ENCODE data around the gene R3HDM1. TPM values are rescaled to one million over a fixed set of nuclear protein-coding genes. Genes with fewer than 3 reads are reported as not detected.
A peak's percentile ranks its signal among the peaks of the same experiment; 100 is the strongest.
"Not testable (repeated sequence)": the region's sequence is repeated elsewhere in the genome, so short reads cannot be mapped to it uniquely, and the experiment has no call there.

R3HDM1 gene
- total RNA-seq, 1 donor from 2014 or later = 65.8 TPM

GRCh38 chr2:135636982-135637381, 105.7 kb downstream of the R3HDM1 start:
- Mint-ChIP-seq H3K9me3 (no peaks in the 10 kb centered on the region), H3K27me3 (no peaks in the 10 kb centered on the region), H3K4me3 (no peak overlapping the region), H3K36me3 (ENCODE audit: low read depth) (peaks cover 43% of the 10 kb centered on the region), H3K27ac (peak overlapping the region; percentile 6), H3K4me1 (peaks cover 8% of the 10 kb centered on the region)
- DNase-seq = no peak
- intact Hi-C loops (cut with micrococcal nuclease) = loop anchor here (2.0 kb wide), 1 partner anchor 28 kb away; no protein-coding TSS in a partner anchor

DNA sequence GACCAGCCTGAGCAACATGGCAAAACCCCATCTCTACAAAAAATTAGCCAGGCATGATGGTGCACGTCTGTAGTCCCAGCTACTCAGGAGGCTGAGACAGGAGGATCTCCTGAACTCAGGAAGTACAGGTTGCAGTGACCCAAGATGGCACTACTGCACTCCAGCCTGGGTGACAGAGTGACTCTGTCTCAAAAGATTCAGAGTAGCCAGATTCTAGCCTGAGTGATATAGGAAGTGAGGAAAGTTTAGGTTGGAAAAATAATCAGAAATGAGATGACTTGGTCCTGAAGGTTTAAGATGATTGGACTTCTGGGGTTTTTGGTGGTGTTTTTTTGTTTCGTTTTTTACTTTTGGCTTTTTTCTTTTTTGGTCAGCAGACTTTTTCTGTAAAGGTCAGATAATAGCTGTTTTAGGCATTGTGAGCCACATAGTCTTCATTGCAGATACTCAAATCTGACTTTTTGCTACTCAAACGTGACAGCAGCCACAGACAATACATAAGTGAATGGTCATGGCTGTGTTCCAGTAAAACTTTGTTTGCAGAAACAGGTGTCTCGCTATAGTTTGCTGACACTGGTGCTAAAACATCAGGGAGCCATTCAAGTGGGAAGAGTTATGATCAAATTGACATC, 106.3 kb downstream of the R3HDM1 start:
- H3K4me1 Mint-ChIP-seq = peaks cover 8% of the 10 kb centered on the region
- no peak overlapping the region for H3K4me3 Mint-ChIP-seq
- H3K9me3 Mint-ChIP-seq = no peaks in the 10 kb centered on the region
- no peaks in the 10 kb centered on the region for H3K27me3 Mint-ChIP-seq
- intact Hi-C loops (cut with micrococcal nuclease) = loop anchor here (2.0 kb wide), 1 partner anchor 27 kb away; no protein-coding TSS in a partner anchor
- DNase-seq = no peak
- H3K36me3 Mint-ChIP-seq (ENCODE audit: low read depth) = peaks cover 40% of the 10 kb centered on the region
- peak overlapping the region; percentile 58 for H3K27ac Mint-ChIP-seq

DNA sequence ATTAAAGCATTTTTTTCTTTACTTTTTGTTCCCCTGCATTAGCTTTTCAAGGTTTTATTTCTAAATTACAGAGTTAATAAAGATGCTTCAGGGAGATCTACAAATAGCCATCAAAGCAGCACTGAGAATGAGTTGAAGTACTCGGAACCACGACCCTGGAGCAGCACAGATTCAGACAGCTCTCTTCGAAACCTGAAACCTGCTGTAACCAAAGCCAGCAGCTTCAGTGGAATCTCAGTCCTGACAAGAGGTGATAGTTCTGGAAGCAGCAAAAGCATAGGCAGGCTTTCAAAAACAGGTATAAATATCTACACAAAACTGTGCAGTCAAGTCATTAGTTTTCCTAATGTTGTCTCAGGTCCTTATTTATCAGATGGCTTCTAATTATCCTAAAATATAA, 107.5 kb downstream of the R3HDM1 start:
- H3K27me3 Mint-ChIP-seq = no peaks in the 10 kb centered on the region
- H3K4me3 Mint-ChIP-seq = no peak overlapping the region
- H3K27ac Mint-ChIP-seq = no peak overlapping the region
- H3K9me3 Mint-ChIP-seq = no peaks in the 10 kb centered on the region
- intact Hi-C loops (cut with micrococcal nuclease) = no loop called here
- DNase-seq = no peak
- peaks cover 40% of the 10 kb centered on the region for H3K36me3 Mint-ChIP-seq (ENCODE audit: low read depth)
- peaks cover 8% of the 10 kb centered on the region for H3K4me1 Mint-ChIP-seq

DNA sequence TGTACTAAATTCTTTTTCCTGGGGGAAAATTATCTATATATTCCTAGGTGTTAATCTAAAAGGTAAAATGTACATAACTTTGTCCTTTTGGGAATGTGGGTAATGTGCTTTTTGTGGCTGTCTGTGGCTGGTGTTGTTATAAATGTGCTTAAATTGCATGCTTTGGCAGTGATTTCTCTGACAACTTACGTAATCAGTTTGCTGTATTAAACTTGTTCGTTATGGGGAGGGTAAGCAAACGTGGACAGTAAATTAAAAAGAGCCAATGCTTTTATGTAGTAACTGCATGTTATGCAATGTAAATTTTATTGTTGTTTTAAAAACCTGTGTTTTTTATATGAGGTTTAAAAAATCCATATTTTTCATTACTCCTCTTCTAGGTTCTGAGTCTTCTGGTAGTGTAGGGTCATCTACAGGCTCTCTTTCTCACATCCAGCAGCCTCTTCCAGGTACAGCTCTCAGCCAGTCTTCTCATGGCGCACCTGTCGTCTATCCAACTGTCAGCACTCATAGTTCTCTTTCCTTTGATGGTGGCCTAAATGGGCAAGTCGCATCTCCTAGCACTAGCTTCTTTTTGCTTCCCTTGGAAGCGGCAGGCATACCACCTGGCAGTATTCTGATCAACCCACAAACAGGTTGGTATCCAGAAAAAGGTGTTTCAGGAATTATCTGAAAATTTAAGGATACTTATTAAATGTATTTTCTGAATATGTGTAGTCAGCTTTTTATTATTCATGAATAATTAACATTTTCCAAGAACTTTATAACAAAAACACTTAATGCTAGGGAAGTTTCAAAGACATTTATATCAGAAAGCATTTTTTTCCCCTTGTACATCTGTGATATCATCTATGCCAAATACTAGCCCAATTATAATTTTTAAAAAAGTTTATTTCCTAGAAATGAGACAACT, 110.1 kb downstream of the R3HDM1 start:
- Mint-ChIP-seq H3K9me3 (no peaks in the 10 kb centered on the region), H3K4me1 (peaks cover 8% of the 10 kb centered on the region), H3K4me3 (no peak overlapping the region), H3K27me3 (no peaks in the 10 kb centered on the region), H3K27ac (no peak overlapping the region), H3K36me3 (ENCODE audit: low read depth) (peaks cover 46% of the 10 kb centered on the region)
- intact Hi-C loops (cut with micrococcal nuclease) = no loop called here
- no peak for DNase-seq

GRCh38 chr2:135647836-135648579, 116.7 kb downstream of the R3HDM1 start:
- Mint-ChIP-seq H3K36me3 (ENCODE audit: low read depth) (peaks cover 53% of the 10 kb centered on the region), H3K27ac (no peak overlapping the region), H3K9me3 (no peaks in the 10 kb centered on the region), H3K27me3 (no peaks in the 10 kb centered on the region), H3K4me3 (no peak overlapping the region), H3K4me1 (peaks cover 8% of the 10 kb centered on the region)
- intact Hi-C loops (cut with micrococcal nuclease) = no loop called here
- no peak for DNase-seq

DNA sequence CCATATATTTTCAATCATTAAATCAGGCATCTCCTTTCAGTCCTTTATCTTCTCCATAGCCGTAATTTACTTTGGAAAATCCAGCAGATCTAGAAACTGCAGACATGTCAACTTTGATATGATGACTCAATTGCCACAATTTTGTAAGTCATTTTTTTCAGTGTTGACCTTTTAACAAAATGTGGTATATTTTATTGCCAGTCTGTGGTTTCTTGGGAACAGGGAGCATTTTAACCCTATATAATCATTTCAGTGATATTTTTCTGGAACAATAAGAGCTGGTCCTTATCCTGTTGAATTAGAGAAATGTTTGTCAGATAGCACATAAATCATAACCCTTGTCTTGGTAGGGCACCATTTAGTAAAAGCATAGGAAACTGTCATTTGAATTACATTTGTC, 119.4 kb downstream of the R3HDM1 start:
- Mint-ChIP-seq H3K4me1 (peaks cover 8% of the 10 kb centered on the region), H3K27ac (no peak overlapping the region), H3K9me3 (no peaks in the 10 kb centered on the region), H3K4me3 (no peak overlapping the region), H3K36me3 (ENCODE audit: low read depth) (peaks cover 58% of the 10 kb centered on the region), H3K27me3 (no peaks in the 10 kb centered on the region)
- DNase-seq = no peak
- intact Hi-C loops (cut with micrococcal nuclease) = no loop called here

- H3K27ac Mint-ChIP-seq = no peak overlapping the region
- intact Hi-C loops (cut with micrococcal nuclease) = no loop called here
- DNase-seq = no peak
These were observed 120.4 kb downstream of the R3HDM1 start for GRCh38 chr2:135651717-135652116.

DNA sequence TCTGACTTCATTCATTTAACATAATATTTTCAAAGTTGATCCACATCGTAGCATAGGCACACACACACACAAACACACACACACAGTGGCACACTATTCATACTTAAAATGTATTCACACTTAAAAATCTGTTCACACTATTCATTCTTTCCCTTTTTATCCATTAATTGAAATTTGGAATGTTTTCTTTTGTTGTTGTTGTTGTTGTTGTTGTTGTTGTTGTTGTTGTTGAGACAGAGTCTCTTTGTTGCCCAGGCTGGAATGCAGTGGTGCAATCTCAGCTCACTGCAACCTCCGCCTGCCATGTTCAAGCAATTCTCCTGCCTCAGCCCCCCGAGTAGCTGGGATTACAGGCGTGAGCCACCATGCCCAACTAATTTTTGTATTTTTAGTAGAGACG, 123.0 kb downstream of the R3HDM1 start:
- Mint-ChIP-seq H3K4me1 (peaks cover 14% of the 10 kb centered on the region), H3K36me3 (ENCODE audit: low read depth) (peaks cover 56% of the 10 kb centered on the region)
- DNase-seq; H3K9me3 Mint-ChIP-seq; H3K27me3 Mint-ChIP-seq; H3K4me3 Mint-ChIP-seq; H3K27ac Mint-ChIP-seq; intact Hi-C loops (cut with micrococcal nuclease): not testable (repeated sequence)

More at GRCh38 chr2:135651717-135652116, 120.4 kb downstream of the R3HDM1 start:
- no peaks in the 10 kb centered on the region for H3K9me3 Mint-ChIP-seq
- H3K4me1 Mint-ChIP-seq = peaks cover 8% of the 10 kb centered on the region
- no peak overlapping the region for H3K4me3 Mint-ChIP-seq
- no peaks in the 10 kb centered on the region for H3K27me3 Mint-ChIP-seq
- H3K36me3 Mint-ChIP-seq (ENCODE audit: low read depth) = peaks cover 59% of the 10 kb centered on the region

- Mint-ChIP-seq H3K27me3 (no peaks in the 10 kb centered on the region), H3K4me1 (peaks cover 19% of the 10 kb centered on the region), H3K9me3 (no peaks in the 10 kb centered on the region), H3K4me3 (peak overlapping the region; percentile 78), H3K27ac (peak overlapping the region; percentile 81), H3K36me3 (ENCODE audit: low read depth) (peaks cover 47% of the 10 kb centered on the region)
- DNase-seq = peak; percentile 83
- intact Hi-C loops (cut with micrococcal nuclease) = loop anchor here (1.0 kb wide), 1 partner anchor 127 kb away; the partner anchor contains the start of genes R3HDM1 and ZRANB3
These were observed 126.7 kb downstream of the R3HDM1 start for GRCh38 chr2:135657806-135658582.

DNA sequence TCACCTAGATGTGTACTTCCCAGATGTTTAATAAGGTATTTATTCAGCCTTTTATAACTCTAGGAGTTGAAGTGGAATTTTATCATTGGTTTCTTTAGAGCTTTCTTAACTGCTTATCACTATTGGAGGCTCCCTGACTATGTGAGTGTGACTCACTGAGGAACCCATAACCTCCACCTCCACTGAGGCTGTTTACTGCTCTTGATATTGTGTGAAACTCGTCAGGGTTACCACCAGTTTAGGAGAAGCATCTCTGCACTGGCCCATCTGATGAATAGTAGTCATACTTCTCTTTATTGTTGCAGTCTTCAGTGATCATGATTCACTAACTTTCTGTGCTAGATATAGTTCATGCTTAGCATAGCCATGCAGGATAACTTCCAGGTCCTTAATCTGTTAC, 130.8 kb downstream of the R3HDM1 start:
- Mint-ChIP-seq H3K36me3 (ENCODE audit: low read depth) (peaks cover 42% of the 10 kb centered on the region), H3K9me3 (no peaks in the 10 kb centered on the region), H3K4me3 (no peak overlapping the region), H3K27me3 (no peaks in the 10 kb centered on the region), H3K27ac (peak overlapping the region; percentile 62), H3K4me1 (peaks cover 35% of the 10 kb centered on the region)
- DNase-seq = no peak
- intact Hi-C loops (cut with micrococcal nuclease) = loop anchor here (2.0 to 10.0 kb wide), 4 partner anchors 80 to 720 kb away; partner anchors contain the start of gene UBXN4

- intact Hi-C loops (cut with micrococcal nuclease) = loop anchor here (2.0 to 10.0 kb wide), 4 partner anchors 79 to 719 kb away; partner anchors contain the start of gene UBXN4
- Mint-ChIP-seq H3K4me3 (no peak overlapping the region), H3K9me3 (no peaks in the 10 kb centered on the region), H3K36me3 (ENCODE audit: low read depth) (peaks cover 40% of the 10 kb centered on the region), H3K27me3 (no peaks in the 10 kb centered on the region), H3K4me1 (peaks cover 32% of the 10 kb centered on the region), H3K27ac (peak overlapping the region; percentile 32)
- no peak for DNase-seq
These were observed 131.9 kb downstream of the R3HDM1 start for GRCh38 chr2:135663148-135663700.

DNA sequence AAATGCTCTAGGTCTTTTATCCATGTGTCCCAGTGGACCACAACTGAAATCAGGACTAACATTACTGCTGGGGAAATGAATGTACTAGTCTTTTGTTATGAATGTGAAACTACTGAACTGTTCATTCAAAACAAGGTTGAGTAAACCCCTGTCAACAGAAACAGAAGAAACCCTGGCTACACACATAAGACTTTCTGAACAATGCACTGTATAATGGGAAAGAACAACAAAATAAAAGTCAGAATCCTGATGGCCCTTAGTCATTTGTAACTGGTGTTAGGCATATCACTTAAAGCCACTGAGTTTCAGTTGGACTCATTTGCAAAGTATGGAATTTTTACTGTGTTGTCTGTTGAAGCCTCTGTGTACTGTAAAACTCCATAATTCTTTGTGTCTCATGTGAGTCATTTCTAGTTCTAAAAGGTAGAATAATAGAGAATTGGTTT, 133.4 kb downstream of the R3HDM1 start:
- Mint-ChIP-seq H3K27me3 (no peaks in the 10 kb centered on the region), H3K9me3 (no peaks in the 10 kb centered on the region), H3K36me3 (ENCODE audit: low read depth) (peaks cover 39% of the 10 kb centered on the region), H3K4me3 (no peak overlapping the region), H3K27ac (peak overlapping the region; percentile 79), H3K4me1 (peaks cover 31% of the 10 kb centered on the region)
- DNase-seq = no peak
- intact Hi-C loops (cut with micrococcal nuclease) = loop anchor here (1.0 to 10.0 kb wide), 9 partner anchors 14 to 718 kb away; partner anchors contain the start of genes R3HDM1, RAB3GAP1, UBXN4 and ZRANB3
